KMS-11 (cell line): ENCODE data around the gene MYL2.
A peak's percentile ranks its signal among the peaks of the same experiment; 100 is the strongest.

Experiments used
- H2AFZ ChIP-seq: fragments of 200-600 bp; sonication (generic); 2 replicates; pipeline ENCODE4 v1.6.1; 2016; ENCODE audit warnings: antibody characterized with exemption, mixed run types, low read depth
- H3K27ac ChIP-seq: fragments of 200-600 bp; sonication (generic); 2 replicates; pipeline ENCODE4 v1.6.1; 2016; ENCODE audit warnings: mild to moderate bottlenecking, mixed run types
- H3K27me3 ChIP-seq: fragments of 200-600 bp; sonication (generic); 2 replicates; pipeline ENCODE4 v1.6.1; 2017; ENCODE audit warnings: mild to moderate bottlenecking, low read depth, mixed run types, moderate library complexity; ENCODE audit not compliant: insufficient read depth
- H3K36me3 ChIP-seq: fragments of 200-600 bp; sonication (generic); 2 replicates; pipeline ENCODE4 v1.6.1; 2017; ENCODE audit warnings: mild to moderate bottlenecking, mixed run types; ENCODE audit not compliant: insufficient read depth
- H3K4me1 ChIP-seq: fragments of 200-600 bp; sonication (generic); 2 replicates; pipeline ENCODE4 v1.6.1; 2016; ENCODE audit warnings: mild to moderate bottlenecking, low read depth, mixed run types; ENCODE audit not compliant: poor library complexity, severe bottlenecking
- H3K4me2 ChIP-seq: fragments of 200-600 bp; sonication (generic); 2 replicates; pipeline ENCODE4 v1.7.0; 2016; ENCODE audit warnings: mild to moderate bottlenecking, mixed run types
- H3K4me3 ChIP-seq: fragments of 200-600 bp; sonication (generic); IDR thresholded peaks from 2 replicates; pipeline ENCODE4 v1.6.1; 2017; ENCODE audit warnings: low read depth, low read length, mixed read lengths; ENCODE audit not compliant: insufficient read depth
- H3K79me2 ChIP-seq: fragments of 200-600 bp; sonication (generic); 2 replicates; pipeline ENCODE4 v1.6.1; 2016; ENCODE audit warnings: low read depth, mixed run types; ENCODE audit not compliant: insufficient read depth
- H3K9ac ChIP-seq: fragments of 200-600 bp; sonication (generic); 2 replicates; pipeline ENCODE4 v1.6.1; 2016; ENCODE audit warnings: mild to moderate bottlenecking, mixed run types
- H4K20me1 ChIP-seq: fragments of 200-600 bp; sonication (generic); 2 replicates; pipeline ENCODE4 v1.6.1; 2016; ENCODE audit warnings: mild to moderate bottlenecking, mixed run types; ENCODE audit not compliant: insufficient read depth
- TF ChIP-seq, protein P1 (sequence below): fragments of 200-600 bp; sonication (generic); conservative IDR thresholded peaks from 2 replicates; pipeline ENCODE4 v1.6.1; 2017; ENCODE audit warnings: low read depth, mild to moderate bottlenecking, antibody characterized with exemption, low read length, moderate library complexity, mixed read lengths

The MYL2 gene

DNA sequence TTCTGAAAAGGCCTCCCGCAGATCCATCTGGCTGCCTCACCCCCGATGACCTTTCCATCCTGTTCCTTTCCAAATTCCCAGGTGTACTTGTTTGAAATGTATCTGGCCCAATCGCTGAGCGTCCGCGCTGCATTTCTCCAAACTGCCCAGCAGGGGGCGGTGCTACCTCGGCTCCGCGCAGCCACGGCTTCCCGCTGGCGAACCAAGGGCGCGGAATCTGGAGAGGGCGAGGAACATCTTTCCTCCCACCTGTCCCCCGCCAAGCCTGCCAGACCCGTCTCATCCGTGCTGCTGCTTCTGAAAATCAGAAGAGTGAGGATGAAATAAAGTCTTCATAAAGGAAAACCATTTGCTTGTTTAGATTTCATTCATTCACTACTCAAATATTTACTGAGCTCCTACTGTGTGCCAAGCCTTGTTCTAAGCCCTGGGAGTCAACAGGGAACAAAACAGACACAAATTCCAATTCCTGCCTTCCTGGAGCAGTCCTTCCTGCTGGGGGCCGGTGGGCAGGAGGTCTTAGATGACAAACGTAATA is 16.8 kb upstream of the MYL2 start:
- no peaks in the 10 kb centered on the region for H3K4me1 ChIP-seq
- H2AFZ ChIP-seq, result peak overlapping the region; percentile 49; the same call in 1 of the 2 replicates
- H3K79me2 ChIP-seq, result no peaks in the 10 kb centered on the region
- no peak overlapping the region for H3K9ac ChIP-seq
- TF ChIP-seq, protein P1, sequence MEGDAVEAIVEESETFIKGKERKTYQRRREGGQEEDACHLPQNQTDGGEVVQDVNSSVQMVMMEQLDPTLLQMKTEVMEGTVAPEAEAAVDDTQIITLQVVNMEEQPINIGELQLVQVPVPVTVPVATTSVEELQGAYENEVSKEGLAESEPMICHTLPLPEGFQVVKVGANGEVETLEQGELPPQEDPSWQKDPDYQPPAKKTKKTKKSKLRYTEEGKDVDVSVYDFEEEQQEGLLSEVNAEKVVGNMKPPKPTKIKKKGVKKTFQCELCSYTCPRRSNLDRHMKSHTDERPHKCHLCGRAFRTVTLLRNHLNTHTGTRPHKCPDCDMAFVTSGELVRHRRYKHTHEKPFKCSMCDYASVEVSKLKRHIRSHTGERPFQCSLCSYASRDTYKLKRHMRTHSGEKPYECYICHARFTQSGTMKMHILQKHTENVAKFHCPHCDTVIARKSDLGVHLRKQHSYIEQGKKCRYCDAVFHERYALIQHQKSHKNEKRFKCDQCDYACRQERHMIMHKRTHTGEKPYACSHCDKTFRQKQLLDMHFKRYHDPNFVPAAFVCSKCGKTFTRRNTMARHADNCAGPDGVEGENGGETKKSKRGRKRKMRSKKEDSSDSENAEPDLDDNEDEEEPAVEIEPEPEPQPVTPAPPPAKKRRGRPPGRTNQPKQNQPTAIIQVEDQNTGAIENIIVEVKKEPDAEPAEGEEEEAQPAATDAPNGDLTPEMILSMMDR, result peak; percentile 88
- no peak overlapping the region for H3K27ac ChIP-seq
- no peaks in the 10 kb centered on the region for H3K36me3 ChIP-seq
- H3K27me3 ChIP-seq, result no peaks in the 10 kb centered on the region
- no peaks in the 10 kb centered on the region for H4K20me1 ChIP-seq
- H3K4me2 ChIP-seq, result peak overlapping the region; percentile 33; the same call in 1 of the 2 replicates
- no peak overlapping the region for H3K4me3 ChIP-seq

DNA sequence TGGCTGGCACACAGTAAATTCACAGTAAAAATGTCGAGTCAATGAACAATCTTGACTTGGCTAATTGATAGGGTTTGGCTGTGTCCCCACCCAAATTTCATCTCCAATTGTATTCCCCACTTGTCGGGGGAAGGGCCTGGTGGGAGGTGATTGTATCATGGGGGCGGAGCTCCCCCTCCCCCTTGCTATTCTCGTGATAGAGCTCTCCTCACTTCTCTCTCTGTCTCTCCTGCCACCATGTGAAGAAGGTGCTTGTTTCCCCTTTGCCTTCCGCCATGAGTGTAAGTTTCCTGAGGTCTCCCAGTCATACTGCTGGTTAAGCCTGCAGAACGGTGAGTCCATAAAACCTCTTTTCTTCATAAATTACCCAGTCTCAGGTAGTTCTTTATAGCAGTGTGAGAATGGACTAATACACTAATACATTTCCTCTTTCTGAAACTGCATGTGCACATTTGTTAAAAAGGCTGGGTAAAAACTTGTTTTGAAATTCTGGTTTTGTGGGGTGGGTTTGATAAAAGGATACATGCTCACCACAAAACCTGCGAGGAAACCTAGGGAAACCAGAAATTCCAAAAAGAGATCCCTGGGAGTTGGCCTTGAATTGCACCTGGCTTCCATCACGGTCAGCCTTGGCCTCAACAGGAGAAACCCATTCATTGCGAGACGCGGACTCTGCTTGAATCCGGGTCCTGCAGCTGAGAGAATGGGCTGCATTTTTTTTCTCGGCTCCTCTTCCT is 16.2 kb upstream of the MYL2 start:
- H3K4me2 ChIP-seq, result no peak overlapping the region
- H3K79me2 ChIP-seq, result no peaks in the 10 kb centered on the region

DNA sequence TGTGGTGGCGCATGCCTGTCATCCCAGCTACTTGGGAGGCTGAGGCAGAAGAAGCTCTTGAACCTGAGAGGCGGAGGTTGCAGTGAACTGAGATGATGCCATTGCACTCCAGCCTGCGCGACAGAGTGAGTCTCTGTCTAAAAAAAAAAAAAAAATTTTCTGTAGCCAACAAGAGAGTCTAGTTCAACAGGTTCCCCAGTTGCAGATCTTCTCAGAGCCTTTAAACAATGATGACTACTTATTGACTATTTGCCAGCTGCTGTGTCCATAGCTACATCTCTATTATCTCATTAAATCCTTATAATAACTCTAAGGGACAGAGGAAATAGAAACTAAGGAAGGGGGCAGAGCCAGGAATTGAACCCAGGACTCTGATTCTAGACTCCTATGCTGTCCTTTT is 15.2 kb upstream of the MYL2 start:
- Histone ChIP-seq H3K27ac (no peak overlapping the region), H3K4me1 (no peaks in the 10 kb centered on the region), H3K79me2 (no peaks in the 10 kb centered on the region), H3K4me2 (no peak overlapping the region), H3K4me3 (no peak overlapping the region), H2AFZ (no peak overlapping the region), H3K36me3 (no peaks in the 10 kb centered on the region), H3K9ac (no peak overlapping the region), H3K27me3 (no peaks in the 10 kb centered on the region), H4K20me1 (no peaks in the 10 kb centered on the region)
- TF ChIP-seq, protein P1, result no peak

More for the DNA sequence above, 16.2 kb upstream of the MYL2 start:
- Histone ChIP-seq H3K9ac (no peak overlapping the region), H3K36me3 (no peaks in the 10 kb centered on the region), H3K4me1 (no peaks in the 10 kb centered on the region), H3K4me3 (no peak overlapping the region), H3K27me3 (no peaks in the 10 kb centered on the region), H2AFZ (no peak overlapping the region), H4K20me1 (no peaks in the 10 kb centered on the region), H3K27ac (no peak overlapping the region)
- TF ChIP-seq, protein P1, result no peak

DNA sequence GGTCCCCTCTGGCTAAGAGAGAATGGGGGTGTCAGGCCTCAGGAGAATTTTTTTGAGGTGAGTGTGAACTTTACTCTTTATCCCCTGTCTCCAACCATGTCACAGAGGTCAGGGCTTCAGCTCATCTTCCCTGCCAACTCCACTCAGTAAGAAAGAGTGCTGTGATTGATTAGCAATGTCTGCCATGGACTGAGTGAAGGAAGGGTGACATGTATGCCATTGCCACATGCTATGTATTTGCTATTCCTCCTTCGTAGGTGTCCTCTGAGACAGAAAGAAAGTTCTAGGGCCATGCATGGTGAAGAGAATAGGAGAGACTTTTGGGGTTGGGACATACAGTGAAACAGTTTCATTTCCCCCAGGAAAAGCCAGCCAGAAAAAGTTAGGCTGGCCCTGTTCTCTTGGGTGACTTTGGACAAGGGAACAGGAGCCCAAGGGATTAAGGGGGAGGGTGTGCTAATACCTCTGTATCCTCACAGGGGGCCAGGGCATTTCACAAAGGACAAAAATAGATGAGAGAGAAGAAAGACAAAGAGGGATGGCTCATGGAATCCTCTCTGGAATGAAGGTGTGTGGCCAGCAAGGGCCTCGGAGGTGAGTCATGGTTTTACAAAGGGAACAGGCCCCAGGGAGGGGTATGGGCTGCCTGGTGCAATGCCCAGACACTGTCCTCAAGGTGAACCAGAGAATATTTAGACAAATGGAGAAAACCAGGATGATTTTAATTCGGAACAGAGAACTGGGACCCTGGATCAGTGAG is 13.9 kb upstream of the MYL2 start:
- H3K4me1 ChIP-seq, result no peaks in the 10 kb centered on the region
- TF ChIP-seq, protein P1, result no peak
- H3K27ac ChIP-seq, result no peak overlapping the region
- no peak overlapping the region for H2AFZ ChIP-seq
- H3K4me3 ChIP-seq, result no peak overlapping the region
- no peaks in the 10 kb centered on the region for H3K36me3 ChIP-seq
- no peaks in the 10 kb centered on the region for H4K20me1 ChIP-seq
- no peaks in the 10 kb centered on the region for H3K79me2 ChIP-seq
- no peaks in the 10 kb centered on the region for H3K27me3 ChIP-seq
- H3K4me2 ChIP-seq, result no peak overlapping the region
- H3K9ac ChIP-seq, result no peak overlapping the region
